ENCODE data around the gene DENND2A. TPM values are rescaled to one million over a fixed set of nuclear protein-coding genes. Genes with fewer than 3 reads are reported as not detected.

DENND2A gene
- total and polyA plus RNA-seq, 2 donors (not counting 1 experiment from before 2014, with no cell fraction given), result 30.6 to 39.0 TPM

- H3K36me3 ChIP-seq (ENCODE audit: control insufficient read depth, insufficient read depth, low read length), result peaks cover 12% of the 10 kb centered on the region
- H3K4me2 ChIP-seq (ENCODE audit: extremely low read depth, insufficient read depth, low read length), result no peak overlapping the region
- DNase-seq (ENCODE audit: low read depth in 2 of 2), result no peak
- TF ChIP-seq CTCF (conservative IDR thresholded peaks at IDR 0.05 in 1 of 2, IDR thresholded peaks at IDR 0.05 in 1 of 2; ENCODE audit: low read depth in 1 of 2, low read length in 2 of 2), result no peak
- no peaks in the 10 kb centered on the region for H4K20me1 ChIP-seq (ENCODE audit: control insufficient read depth, extremely low read depth, insufficient read depth, low read length)
- H2AFZ ChIP-seq (ENCODE audit: low read length), result no peak overlapping the region
- H3K79me2 ChIP-seq (ENCODE audit: control insufficient read depth, insufficient read depth, low read length), result no peaks in the 10 kb centered on the region
- H3K4me1 ChIP-seq (ENCODE audit: control insufficient read depth, extremely low read depth, insufficient read depth, low read length), result peaks cover 8% of the 10 kb centered on the region
- H3K9ac ChIP-seq (ENCODE audit: insufficient read depth, low read length), result no peak overlapping the region
- no peaks in the 10 kb centered on the region for H3K27me3 ChIP-seq (ENCODE audit: control insufficient read depth, insufficient read depth, low read length)
- no peaks in the 10 kb centered on the region for H3K9me3 ChIP-seq (ENCODE audit: control insufficient read depth, insufficient read depth, low read depth, low read length)
- no peak overlapping the region for H3K27ac ChIP-seq (ENCODE audit: insufficient read depth, low read length)
- no peak overlapping the region for H3K4me3 ChIP-seq (replicated peaks in 1 of 4; ENCODE audit: control extremely low read depth in 1 of 4, insufficient read depth in 1 of 4, low read depth in 3 of 4, low read length in 4 of 4)
Measured at GRCh38 chr7:140546947-140547346, 93.7 kb downstream of the DENND2A start.

- H3K4me1 ChIP-seq (ENCODE audit: control insufficient read depth, extremely low read depth, insufficient read depth, low read length), result peaks cover 17% of the 10 kb centered on the region
- no peak overlapping the region for H3K4me2 ChIP-seq (ENCODE audit: extremely low read depth, insufficient read depth, low read length)
- H3K27me3 ChIP-seq (ENCODE audit: control insufficient read depth, insufficient read depth, low read length), result no peaks in the 10 kb centered on the region
- no peaks in the 10 kb centered on the region for H3K9me3 ChIP-seq (ENCODE audit: control insufficient read depth, insufficient read depth, low read depth, low read length)
- H4K20me1 ChIP-seq (ENCODE audit: control insufficient read depth, extremely low read depth, insufficient read depth, low read length), result no peaks in the 10 kb centered on the region
- no peaks in the 10 kb centered on the region for H3K79me2 ChIP-seq (ENCODE audit: control insufficient read depth, insufficient read depth, low read length)
- H3K9ac ChIP-seq (ENCODE audit: insufficient read depth, low read length), result no peak overlapping the region
- DNase-seq (ENCODE audit: low read depth in 2 of 2), result no peak
- no peak overlapping the region for H2AFZ ChIP-seq (ENCODE audit: low read length)
- H3K36me3 ChIP-seq (ENCODE audit: control insufficient read depth, insufficient read depth, low read length), result peaks cover 12% of the 10 kb centered on the region
- H3K4me3 ChIP-seq (replicated peaks in 1 of 4; ENCODE audit: control extremely low read depth in 1 of 4, insufficient read depth in 1 of 4, low read depth in 3 of 4, low read length in 4 of 4), result no peak overlapping the region
- no peak for TF ChIP-seq CTCF (conservative IDR thresholded peaks at IDR 0.05 in 1 of 2, IDR thresholded peaks at IDR 0.05 in 1 of 2; ENCODE audit: low read depth in 1 of 2, low read length in 2 of 2)
- no peak overlapping the region for H3K27ac ChIP-seq (ENCODE audit: insufficient read depth, low read length)
Measured at GRCh38 chr7:140544388-140544826, 96.2 kb downstream of the DENND2A start.

- peak overlapping the region; percentile 11 for H3K9ac ChIP-seq (ENCODE audit: insufficient read depth, low read length)
- H3K27ac ChIP-seq (ENCODE audit: insufficient read depth, low read length), result peak overlapping the region; percentile 63
- peaks cover 13% of the 10 kb centered on the region for H3K36me3 ChIP-seq (ENCODE audit: control insufficient read depth, insufficient read depth, low read length)
- peak overlapping the region in 1 of 4 experiments; percentile 31 for H3K4me3 ChIP-seq (replicated peaks in 1 of 4; ENCODE audit: control extremely low read depth in 1 of 4, insufficient read depth in 1 of 4, low read depth in 3 of 4, low read length in 4 of 4)
- no peaks in the 10 kb centered on the region for H3K27me3 ChIP-seq (ENCODE audit: control insufficient read depth, insufficient read depth, low read length)
- peaks cover 20% of the 10 kb centered on the region for H3K4me1 ChIP-seq (ENCODE audit: control insufficient read depth, extremely low read depth, insufficient read depth, low read length)
- H2AFZ ChIP-seq (ENCODE audit: low read length), result no peak overlapping the region
- no peak for TF ChIP-seq EZH2 (IDR thresholded peaks at IDR 0.05; ENCODE audit: low read length, missing control alignments)
- no peak for TF ChIP-seq CTCF (conservative IDR thresholded peaks at IDR 0.05 in 1 of 2, IDR thresholded peaks at IDR 0.05 in 1 of 2; ENCODE audit: low read depth in 1 of 2, low read length in 2 of 2)
- peak overlapping the region; percentile 55 for H3K4me2 ChIP-seq (ENCODE audit: extremely low read depth, insufficient read depth, low read length)
- H4K20me1 ChIP-seq (ENCODE audit: control insufficient read depth, extremely low read depth, insufficient read depth, low read length), result no peaks in the 10 kb centered on the region
- no peaks in the 10 kb centered on the region for H3K9me3 ChIP-seq (ENCODE audit: control insufficient read depth, insufficient read depth, low read depth, low read length)
- DNase-seq (ENCODE audit: low read depth in 2 of 2), result peak; percentile 65 to 71
- no peaks in the 10 kb centered on the region for H3K79me2 ChIP-seq (ENCODE audit: control insufficient read depth, insufficient read depth, low read length)
Measured at GRCh38 chr7:140542228-140542603, 98.4 kb downstream of the DENND2A start.

Data from fibroblast of lung (primary cell).